ENCODE measurements around the gene CCSAP.

DNA sequence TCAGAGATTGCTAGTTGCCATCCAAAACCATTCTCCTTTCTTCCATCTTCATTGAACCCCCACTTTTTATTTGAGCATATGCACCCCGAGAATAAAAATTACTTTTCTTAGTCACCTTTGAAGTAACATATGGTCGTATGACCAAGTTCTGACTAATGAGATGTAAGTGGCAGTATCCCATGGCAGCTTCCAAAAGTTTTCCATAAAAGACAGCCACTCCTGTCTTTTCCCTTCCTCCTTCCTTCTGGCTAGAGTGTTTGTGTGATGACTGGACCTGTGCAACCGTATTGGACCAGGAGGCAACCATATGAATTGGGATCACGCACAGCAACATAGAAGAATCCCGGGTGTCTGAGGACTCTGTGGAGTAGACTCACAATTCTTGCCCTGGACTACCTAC lies 41.1 kb upstream of the CCSAP start:
- TF ChIP-seq, protein P1, sequence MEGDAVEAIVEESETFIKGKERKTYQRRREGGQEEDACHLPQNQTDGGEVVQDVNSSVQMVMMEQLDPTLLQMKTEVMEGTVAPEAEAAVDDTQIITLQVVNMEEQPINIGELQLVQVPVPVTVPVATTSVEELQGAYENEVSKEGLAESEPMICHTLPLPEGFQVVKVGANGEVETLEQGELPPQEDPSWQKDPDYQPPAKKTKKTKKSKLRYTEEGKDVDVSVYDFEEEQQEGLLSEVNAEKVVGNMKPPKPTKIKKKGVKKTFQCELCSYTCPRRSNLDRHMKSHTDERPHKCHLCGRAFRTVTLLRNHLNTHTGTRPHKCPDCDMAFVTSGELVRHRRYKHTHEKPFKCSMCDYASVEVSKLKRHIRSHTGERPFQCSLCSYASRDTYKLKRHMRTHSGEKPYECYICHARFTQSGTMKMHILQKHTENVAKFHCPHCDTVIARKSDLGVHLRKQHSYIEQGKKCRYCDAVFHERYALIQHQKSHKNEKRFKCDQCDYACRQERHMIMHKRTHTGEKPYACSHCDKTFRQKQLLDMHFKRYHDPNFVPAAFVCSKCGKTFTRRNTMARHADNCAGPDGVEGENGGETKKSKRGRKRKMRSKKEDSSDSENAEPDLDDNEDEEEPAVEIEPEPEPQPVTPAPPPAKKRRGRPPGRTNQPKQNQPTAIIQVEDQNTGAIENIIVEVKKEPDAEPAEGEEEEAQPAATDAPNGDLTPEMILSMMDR (IDR thresholded peaks at IDR 0.05; ENCODE audit: poor library complexity): no peak
- TF ChIP-seq EZH2 (IDR thresholded peaks at IDR 0.05; ENCODE audit: borderline replicate concordance) (no peak), EZH2phosphoT487 (IDR thresholded peaks at IDR 0.05; ENCODE audit: low read depth, severe bottlenecking, unreplicated experiment) (no peak)
